AML-193 (cell line): ENCODE results near the gene TRA2A.
"Not testable (repeated sequence)": the region's sequence is repeated elsewhere in the genome, so short reads cannot be mapped to it uniquely, and the experiment has no call there.

Experiments
- DNase-seq, 2 experiments: peaks; one replicate each; lab custom pipeline; 2025; lab: John Stamatoyannopoulos, UW

The TRA2A gene

DNA sequence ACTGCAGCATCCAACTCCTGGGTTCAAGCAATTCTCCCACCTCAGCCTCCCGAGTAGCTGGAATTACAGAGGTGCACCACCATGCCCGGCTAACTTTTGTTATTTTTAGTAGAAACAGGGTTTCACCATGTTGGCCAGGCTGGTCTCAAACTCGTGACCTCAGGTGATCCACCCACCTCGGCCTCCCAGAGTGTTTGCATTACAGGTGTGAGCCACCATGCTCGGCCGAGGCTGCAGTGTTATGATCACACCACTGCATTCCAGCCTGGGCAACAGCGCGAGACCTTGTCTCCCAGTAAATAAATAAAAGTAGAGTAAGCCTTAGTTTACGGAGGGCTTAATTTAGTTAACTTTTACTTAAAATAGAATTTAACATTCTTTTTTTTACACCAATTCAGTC, 37.8 kb downstream of the TRA2A start:
- no peak for DNase-seq

DNA sequence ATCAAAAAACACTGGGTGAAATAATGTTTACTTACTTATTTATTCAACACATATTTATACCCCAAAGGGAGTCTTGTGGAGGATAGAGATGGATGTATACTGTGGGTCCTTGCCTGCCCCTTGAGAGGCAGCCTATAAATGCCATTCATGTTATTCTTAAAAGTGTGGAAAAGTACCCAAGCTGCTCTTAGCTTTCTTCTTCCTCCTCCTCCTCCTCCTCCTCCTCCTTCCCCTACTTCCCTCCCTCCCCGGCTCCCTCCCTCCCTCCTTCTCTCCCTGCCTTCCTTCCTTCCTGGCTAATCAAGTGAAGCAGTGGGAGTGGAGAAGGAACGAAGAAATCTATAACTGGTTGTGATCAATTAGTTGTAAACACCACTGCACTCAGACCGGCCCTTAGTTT, 40.3 kb downstream of the TRA2A start:
- no peak for DNase-seq

DNA sequence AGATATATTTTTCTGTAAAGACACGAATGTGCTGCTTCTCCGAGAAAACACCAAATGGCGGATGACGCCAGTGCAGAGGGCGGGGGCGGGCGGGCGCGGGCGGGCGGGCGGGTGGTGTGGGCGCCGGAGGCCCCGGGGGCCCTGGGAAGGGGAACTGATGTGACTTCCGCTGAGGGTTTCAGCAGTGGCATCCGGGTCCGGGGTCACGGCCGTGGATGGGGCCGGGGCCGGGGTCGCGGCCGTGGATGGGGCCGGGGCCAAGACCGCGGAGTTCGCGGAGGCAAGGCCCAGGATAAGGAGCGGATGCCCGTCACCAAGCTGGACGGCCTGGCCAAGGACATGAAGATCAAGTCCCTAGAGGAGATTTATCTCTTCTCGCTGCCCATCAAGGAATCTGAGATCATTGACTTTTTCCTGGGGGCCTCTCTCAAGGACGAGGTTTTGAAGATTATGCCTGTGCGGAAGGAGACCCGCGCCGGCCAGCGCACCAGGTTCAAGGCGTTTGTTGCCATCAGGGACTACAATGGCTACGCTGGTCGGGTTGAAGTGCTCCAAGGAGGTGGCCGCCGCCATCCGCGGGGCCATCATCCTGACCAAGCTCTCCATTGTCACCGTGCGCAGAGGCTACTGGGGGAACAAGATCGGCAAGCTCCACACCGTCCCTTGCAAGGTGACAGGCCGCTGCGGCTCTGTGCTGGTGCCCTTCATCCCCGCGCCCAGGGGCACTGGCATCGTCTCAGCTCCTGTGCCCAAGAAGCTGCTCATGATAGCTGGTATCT, 41.2 kb downstream of the TRA2A start:
- no peak for DNase-seq

DNA sequence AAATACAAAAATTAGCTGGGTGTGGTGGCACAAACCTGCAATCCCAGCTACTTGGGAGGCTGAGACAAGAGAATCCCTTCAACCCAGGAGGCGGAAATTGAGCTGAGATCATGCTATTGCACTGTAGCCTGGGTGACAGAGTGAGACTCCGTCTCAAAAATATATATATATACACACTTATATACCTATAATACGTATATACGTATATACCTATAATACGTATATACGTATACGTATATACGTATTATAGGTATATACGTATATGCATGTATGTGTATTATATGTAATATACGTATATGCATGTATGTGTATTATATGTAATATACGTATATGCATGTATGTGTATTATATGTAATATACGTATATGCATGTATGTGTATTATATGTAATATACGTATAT, 43.1 kb downstream of the TRA2A start:
- DNase-seq: not testable (repeated sequence)

DNA sequence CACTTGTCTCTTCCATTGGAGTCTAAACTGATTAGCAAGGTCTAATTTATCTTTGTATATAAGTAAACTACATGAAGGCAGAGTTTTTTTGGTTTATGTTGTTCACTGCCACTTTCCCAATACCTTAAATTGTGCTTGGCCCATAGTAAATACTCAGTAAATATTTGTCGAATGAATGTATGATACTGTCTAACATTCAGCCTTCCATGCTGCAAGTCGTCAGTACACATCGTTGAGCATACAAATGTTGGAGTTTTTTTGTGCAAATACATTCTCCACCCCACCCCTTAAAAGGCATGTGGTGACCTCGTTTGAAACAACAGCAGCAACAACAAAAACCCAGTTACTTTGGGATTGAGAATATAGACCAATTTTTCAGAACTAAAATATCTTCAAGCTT, 44.1 kb downstream of the TRA2A start:
- no peak for DNase-seq

DNA sequence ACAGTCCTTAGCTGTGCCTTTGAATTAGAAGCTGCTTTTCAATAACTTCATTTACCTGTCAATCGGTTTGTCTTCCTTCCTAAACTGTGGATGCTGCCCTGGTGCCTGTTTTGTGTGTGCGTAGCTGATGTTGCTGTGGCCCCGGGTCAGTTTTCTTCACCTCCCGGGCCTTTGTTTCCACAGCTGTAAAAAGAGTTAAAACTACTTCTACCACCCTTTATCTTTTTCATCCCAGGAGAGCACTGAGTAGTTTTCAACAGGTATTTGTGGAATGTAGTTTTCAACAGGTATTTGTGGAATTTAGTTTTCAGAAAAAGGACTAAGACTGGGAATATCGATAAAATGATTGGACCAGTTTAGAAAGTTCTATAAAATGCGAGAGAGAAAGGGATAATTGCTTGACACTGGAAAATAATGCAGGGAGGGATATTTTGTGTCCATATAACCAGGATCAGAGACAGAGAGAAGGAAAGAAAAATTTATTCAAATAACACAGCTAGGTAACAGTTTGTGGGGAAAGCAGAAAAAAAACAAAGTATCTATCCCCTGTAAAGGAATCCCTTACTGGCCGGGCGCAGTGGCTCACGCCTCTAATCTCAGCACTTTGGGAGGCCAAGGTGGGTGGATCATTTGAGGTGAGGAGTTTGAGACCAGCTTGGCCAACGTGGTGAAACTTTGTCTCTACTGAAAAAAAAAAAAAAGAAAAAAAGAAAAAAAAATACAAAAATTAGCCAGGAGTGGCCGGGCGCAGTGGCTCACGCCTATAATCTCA, 45.6 kb downstream of the TRA2A start:
- no peak for DNase-seq

DNA sequence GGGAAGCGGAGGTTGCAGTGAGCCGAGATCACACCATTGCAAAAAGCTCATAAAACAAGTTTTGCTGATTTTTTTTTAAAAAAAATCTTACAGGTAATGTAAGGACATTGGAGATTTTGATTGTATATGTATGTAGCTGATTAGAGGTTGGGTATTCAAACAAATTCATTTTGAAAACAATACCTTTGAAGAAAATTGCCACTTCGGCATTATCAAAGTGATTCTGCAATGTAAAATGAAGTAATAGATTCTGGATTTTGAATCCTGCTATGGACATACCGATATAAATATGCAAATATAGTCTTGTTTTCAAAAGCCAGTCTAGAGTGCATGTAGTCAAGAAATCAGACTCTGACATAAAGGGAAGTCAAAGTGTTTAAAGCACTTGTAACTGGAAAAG, 49.1 kb downstream of the TRA2A start:
- no peak for DNase-seq

DNA sequence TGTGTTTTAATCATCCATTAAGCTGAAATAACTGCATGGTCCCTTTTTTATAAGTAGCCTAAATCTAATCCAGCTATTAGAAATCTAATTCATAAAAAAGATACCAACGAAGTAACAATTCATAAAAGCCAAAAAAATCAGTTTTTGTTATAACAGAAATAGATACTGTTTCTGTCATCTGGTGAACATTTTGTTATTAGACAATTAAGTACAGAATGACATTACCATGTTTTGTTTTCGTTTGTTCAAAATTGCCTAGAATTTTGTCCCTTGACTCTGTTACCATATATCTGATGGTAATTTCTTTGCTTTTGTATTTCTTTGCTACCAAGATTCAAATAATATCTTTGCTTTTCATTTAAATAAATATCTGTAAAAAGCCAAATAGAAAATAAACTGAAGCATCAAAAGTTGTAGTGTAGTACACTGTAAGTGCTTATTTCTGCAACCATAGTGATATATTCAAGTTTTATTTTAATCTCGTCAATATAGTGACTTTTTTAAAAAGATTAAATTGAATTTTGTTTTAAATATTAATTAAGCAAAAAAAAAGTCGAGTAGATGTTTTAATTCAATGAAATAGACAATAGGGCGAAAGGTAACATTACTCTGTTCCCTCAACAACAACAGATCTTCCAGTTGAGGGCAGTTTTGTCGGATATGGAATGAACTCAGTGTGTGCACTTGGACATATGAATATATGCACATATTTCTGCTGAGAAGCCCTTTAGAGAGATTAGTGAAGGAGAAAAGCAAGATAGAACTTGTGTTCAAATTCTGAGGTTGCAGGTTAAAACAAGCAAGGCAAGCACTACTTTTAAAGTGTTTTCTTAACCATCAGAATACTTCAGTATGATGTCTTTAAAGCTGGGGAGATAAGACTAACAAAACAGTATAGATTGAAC, 53.6 kb downstream of the TRA2A start:
- DNase-seq: no peak

DNA sequence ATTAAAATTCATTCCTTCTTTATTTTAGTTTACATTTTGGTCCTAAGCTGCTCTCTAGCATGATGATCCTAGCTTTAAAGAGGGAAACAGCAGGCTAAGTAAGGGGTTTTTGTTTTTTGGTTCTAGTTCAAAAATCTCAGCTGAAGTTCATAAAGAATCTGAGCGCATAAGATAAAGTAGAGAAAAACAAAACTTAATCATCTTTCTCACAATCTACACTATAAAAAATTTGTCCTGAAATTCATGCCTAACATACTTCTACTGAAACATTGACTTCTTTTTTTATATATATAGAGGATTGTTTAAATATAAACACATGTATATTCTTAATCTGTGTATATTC, 54.7 kb downstream of the TRA2A start:
- no peak for DNase-seq

DNA sequence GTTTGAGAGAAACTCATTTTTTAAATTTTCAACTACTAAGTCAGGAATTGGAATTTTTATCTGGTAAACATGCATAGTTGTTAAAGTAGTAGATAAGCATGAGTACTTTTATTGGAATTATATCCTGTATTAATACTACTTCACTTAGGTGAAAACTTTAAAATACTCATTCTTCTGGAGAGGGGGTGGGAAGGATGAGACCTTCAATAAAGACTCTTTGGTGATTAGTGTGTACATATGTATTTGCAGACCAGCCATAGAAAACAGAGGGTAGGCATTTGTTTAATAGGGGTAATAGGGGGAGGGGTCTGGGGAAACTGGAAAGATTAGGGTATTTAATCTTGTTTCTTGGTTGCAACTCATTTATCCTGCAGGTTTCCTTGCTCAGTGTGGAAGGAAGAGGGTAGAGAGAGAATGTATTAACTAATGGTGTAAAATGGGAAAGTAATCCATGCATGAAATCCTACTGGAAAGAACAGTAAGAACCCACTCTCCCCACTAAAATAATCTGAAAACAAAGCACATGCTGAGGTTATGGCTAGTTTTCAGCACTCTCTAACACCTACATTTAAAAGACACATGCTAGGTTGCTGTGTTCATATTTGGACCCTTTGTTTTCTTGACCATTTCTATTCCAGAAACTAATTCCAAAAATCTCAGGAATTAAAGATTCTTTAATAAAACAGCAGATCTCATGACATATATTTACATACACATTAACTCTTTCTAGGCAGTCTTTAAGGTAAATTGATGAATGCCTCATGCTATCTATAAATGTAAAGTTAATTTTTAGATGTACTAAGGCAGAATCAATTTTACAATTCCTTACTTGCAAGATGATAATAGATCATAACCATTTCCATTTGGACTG, 55.3 kb downstream of the TRA2A start:
- DNase-seq: no peak

DNA sequence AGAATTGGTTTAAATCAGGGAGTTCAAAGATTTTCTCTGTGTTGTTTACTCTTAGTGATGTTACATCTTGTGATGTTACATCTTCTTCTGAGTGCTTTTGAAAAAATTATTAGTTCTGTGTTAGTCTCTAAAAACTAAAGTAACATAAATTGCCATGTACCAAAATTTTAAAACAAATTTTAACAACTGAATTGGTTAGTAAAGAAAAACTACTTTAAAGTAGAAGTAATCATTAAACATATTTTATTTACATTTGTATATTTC, 56.3 kb downstream of the TRA2A start:
- DNase-seq: no peak

DNA sequence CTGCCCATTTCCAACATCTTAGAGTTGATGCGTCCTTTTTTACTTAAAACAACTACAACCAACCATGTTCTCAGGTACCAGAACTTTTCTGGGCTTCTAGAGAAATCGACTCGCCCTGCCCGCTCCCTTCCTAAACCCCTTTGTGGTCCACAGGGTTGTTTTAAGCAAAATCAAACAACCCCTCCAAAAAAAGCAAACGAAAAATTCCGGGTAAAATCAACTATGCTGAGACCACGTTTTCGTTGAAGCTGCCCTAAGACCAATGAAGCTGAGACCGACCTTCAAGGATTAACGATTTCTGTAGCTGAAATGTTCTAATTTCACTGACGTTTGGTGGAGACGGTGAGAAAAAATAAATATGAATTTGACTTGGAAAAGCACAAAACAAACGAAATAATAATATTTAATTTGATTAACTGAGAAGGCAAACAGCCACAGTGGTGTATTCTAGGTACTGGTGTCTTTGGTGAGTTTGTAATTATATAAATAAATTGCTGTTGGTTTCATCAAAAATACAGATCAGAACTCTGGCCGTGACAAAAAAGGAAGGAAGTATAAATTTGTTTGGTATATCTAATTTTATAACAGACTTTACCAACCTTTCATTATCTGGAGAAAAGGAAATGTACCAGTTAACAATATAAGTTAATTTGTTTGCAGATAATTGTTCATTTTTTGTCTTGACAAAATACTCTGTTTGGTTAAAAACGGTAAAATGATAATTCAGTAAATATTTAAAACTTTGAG, 56.8 kb downstream of the TRA2A start:
- no peak for DNase-seq

DNA sequence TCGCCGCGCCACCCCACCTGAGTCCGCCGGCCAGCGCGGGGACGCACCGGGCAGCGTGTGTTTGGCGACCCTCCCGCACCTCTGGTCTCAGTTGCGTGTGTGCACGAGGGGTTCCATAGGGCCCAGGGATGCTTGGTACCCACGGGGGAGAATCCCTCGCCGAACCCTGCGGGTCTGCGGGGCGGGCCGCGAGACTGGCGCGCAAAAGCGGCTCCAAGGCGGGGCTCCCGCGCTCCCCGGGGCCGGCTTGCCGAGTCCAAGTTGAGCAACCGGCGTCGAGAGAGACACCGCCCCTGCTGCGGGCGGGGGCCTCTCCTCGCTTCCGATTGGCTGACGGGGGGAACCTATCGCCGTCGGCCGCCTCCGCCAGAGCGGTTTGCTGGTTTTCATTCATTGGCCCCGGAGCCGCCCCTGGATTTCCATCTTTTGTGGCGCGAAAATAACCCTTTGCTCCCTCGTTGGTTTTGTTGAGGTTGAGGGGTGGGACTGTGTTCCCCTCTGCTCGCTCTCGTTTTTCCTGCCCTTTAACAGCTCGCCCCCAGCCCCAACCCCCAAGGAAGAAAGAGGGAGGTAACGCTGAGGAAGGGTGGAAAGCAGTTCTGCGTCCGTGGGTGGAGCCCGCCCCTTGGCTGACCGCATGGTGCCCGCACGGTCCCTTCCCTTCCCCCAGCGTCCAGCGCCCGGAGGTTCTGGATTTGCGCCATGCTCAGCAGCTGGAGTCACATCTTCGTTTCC, 57.5 kb downstream of the TRA2A start:
- DNase-seq: no peak

DNA sequence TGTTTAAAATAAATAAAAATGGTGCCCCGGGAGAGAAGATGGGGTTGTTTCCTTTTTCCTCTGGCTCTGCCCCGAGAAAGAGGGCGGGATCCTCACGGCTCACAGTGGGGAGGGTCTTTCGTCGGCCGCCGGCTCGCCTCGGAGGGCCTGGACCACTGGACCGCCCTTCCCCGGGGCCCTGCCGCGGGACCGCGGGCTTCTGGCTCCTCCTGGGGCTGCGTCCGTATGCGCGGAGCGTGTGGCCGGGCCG, 58.0 kb downstream of the TRA2A start:
- no peak for DNase-seq

DNA sequence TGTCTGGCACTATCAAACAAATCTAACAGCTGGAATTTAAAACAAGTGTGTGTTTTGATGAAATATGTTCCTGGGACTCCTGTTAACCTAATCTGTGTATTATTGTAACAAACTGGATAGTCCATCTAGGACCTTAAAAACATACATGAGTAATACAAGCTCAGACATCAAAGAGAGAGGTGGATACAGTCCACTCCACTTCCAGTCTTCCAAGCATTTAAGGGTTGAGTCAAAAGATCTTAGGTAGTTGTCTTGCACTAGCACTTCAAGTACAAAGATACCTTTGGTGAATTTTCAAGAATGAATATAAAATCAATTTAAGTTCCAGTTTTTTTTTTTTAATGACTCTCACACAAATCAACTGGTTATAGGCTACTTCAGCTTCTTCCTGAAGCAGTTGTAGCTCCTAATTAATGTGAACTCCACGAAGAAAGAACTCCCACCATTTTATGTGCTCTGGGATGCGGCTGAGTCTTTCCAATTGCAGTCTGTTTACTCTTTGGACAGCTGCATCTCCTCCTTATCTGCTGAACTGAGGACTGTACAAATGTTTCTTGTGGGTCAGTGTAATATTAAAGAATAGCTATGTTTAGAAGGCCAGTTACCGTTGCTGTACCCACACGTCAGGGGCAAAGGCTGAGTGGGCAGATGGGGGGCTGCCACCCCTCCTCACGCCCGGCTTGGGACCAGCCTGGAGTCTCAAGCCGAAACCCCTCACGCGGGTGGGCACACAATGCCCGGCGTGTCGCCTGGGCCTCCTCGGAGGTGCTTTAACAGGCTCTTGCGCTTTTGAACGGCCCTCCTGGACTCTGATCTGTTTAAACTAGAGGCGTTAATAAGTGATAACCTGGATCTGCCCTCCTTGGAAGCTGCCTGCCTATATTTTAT, 58.6 kb downstream of the TRA2A start:
- no peak for DNase-seq

DNA sequence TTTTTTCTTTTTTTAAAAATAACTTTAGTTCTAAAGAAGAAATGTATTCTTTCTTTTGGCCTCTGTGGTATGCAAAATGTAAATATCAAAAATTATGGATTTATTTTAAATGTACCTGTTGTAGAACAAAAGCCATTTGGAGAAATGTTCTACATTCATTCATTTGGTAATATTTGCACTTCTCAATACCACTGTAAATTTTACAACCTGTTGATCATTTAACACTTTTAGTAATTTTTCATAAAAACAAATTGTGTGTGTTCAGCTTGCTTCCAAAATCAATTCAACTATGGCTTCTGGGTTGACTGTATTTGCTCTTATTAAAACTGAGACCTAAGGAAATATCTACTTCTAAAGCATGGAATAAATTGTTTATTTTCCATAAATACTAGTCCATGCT, 59.2 kb downstream of the TRA2A start:
- DNase-seq: no peak

DNA sequence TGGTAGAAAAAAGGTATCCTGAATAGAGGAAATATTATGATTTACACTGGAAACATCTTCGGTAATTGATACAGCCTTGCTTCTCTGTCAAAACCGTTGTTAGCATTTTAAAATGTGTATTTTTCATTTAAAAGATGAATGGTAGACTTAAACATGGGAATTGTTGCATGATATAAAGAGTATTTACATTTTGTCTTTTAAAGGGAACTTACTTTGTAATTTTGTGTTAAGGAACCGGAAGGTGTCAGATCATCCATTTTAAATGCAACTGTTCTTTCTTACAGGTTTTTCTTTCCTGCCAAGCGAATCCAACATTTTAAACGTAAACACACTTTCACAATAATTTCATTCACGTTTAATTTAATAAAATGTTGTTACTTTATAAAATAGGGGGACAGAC, 59.7 kb downstream of the TRA2A start:
- no peak for DNase-seq

DNA sequence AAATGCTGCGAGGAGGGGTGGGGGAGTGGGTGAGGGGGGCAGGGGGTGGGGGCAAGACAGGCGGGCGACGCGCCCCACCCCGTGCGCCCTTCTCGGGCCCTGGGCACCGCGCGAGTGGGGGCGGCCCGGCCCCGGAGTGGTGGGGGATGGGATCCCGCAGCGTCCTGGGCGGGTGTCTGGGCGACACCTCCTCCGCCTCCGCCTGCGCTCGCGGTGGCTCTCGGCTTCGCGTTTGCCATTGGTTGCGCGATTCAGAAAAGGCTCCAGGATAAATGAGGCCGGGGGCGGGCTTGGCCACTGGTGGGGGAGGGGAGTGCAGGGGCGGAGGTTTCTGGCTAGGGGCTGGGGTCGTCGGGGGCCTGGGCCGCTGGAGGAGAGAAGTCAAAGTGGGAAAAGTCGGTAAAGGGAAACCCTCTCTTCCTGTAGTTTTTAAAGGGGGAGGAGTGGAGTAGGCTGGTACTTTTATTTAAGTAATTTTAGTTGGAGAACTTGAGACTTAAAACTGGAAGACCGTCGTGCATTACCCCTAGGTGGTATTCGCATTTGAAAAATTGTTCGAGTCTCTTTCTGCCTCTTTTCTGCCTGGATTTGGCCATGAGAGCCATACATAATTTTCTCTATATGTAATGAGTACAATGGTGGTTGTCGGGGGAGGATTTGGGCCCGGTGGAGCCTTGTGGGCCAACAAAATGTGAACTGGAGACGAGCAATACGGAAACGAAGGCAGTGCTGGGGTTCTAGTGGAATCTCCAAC, 60.5 kb downstream of the TRA2A start:
- DNase-seq: no peak
